ENCODE measurements around the gene COX4I1. TPM values are rescaled to one million over a fixed set of nuclear protein-coding genes. Genes with fewer than 3 reads are reported as not detected.

The COX4I1 gene
- total RNA-seq, 1 experiment from 2014 or later, result 554 TPM

GRCh38 chr16:85789773-85790172, 9.7 kb upstream of the COX4I1 start:
- Histone ChIP-seq H3K36me3 (ENCODE audit: insufficient read depth, low read length, poor library complexity, severe bottlenecking) (peaks cover 32% of the 10 kb centered on the region), H3K4me1 (ENCODE audit: insufficient read depth, low read length, poor library complexity, severe bottlenecking) (no peaks in the 10 kb centered on the region), H3K4me3 (ENCODE audit: low read depth, low read length, poor library complexity, severe bottlenecking) (no peak overlapping the region), H3K27ac (ENCODE audit: low read depth, low read length, poor library complexity, severe bottlenecking) (no peak overlapping the region), H3K27me3 (replicated peaks; ENCODE audit: insufficient read depth, low read depth, low read length, poor library complexity) (no peaks in the 10 kb centered on the region), H3K9me3 (ENCODE audit: low read depth, low read length, poor library complexity, severe bottlenecking) (no peaks in the 10 kb centered on the region)
- POLR2A ChIA-PET (ENCODE audit: low non-redundant PET), result interaction anchor here (0.7 kb wide), 1 partner anchor 835 kb away, joined by 4 read pairs; no protein-coding TSS in a partner anchor
- intact Hi-C loops (cut with micrococcal nuclease; ENCODE audit: unreplicated experiment), result no loop called here
- CTCF ChIA-PET, result no interaction called here
- BruUV-seq (replicated peaks), result no TSS peak
- no peak for DNase-seq (ENCODE audit: low spot score)
- no peak for TF ChIP-seq EZH2 (IDR thresholded peaks at IDR 0.05; ENCODE audit: borderline replicate concordance, low read depth, low read length, poor library complexity, severe bottlenecking)
- TF ChIP-seq CTCF (conservative IDR thresholded peaks at IDR 0.05; ENCODE audit: low read depth, low read length), result no peak

- BruUV-seq (replicated peaks), result no TSS peak
- Histone ChIP-seq H3K36me3 (ENCODE audit: insufficient read depth, low read length, poor library complexity, severe bottlenecking) (peaks cover 37% of the 10 kb centered on the region), H3K4me3 (ENCODE audit: low read depth, low read length, poor library complexity, severe bottlenecking) (no peak overlapping the region), H3K27me3 (replicated peaks; ENCODE audit: insufficient read depth, low read depth, low read length, poor library complexity) (no peaks in the 10 kb centered on the region), H3K4me1 (ENCODE audit: insufficient read depth, low read length, poor library complexity, severe bottlenecking) (peaks cover 9% of the 10 kb centered on the region), H3K9me3 (ENCODE audit: low read depth, low read length, poor library complexity, severe bottlenecking) (no peaks in the 10 kb centered on the region), H3K27ac (ENCODE audit: low read depth, low read length, poor library complexity, severe bottlenecking) (no peak overlapping the region)
- POLR2A ChIA-PET (ENCODE audit: low non-redundant PET), result no interaction called here
- no peak for TF ChIP-seq CTCF (conservative IDR thresholded peaks at IDR 0.05; ENCODE audit: low read depth, low read length)
- no peak for TF ChIP-seq EZH2 (IDR thresholded peaks at IDR 0.05; ENCODE audit: borderline replicate concordance, low read depth, low read length, poor library complexity, severe bottlenecking)
- CTCF ChIA-PET, result no interaction called here
- intact Hi-C loops (cut with micrococcal nuclease; ENCODE audit: unreplicated experiment), result no loop called here
- DNase-seq (ENCODE audit: low spot score), result no peak
Observed at GRCh38 chr16:85793662-85794298, 5.7 kb upstream of the COX4I1 start.

- DNase-seq (ENCODE audit: low spot score), result no peak
- Histone ChIP-seq H3K27ac (ENCODE audit: low read depth, low read length, poor library complexity, severe bottlenecking) (no peak overlapping the region), H3K27me3 (replicated peaks; ENCODE audit: insufficient read depth, low read depth, low read length, poor library complexity) (no peaks in the 10 kb centered on the region), H3K4me1 (ENCODE audit: insufficient read depth, low read length, poor library complexity, severe bottlenecking) (peaks cover 9% of the 10 kb centered on the region), H3K9me3 (ENCODE audit: low read depth, low read length, poor library complexity, severe bottlenecking) (no peaks in the 10 kb centered on the region), H3K36me3 (ENCODE audit: insufficient read depth, low read length, poor library complexity, severe bottlenecking) (peaks cover 37% of the 10 kb centered on the region), H3K4me3 (ENCODE audit: low read depth, low read length, poor library complexity, severe bottlenecking) (no peak overlapping the region)
- ChIA-PET POLR2A (ENCODE audit: low non-redundant PET) (no interaction called here), CTCF (no interaction called here)
- intact Hi-C loops (cut with micrococcal nuclease; ENCODE audit: unreplicated experiment), result no loop called here
- BruUV-seq (replicated peaks), result no TSS peak
- TF ChIP-seq CTCF (conservative IDR thresholded peaks at IDR 0.05; ENCODE audit: low read depth, low read length) (no peak), EZH2 (IDR thresholded peaks at IDR 0.05; ENCODE audit: borderline replicate concordance, low read depth, low read length, poor library complexity, severe bottlenecking) (no peak)
Observed at GRCh38 chr16:85794696-85795095, 4.8 kb upstream of the COX4I1 start.

Measured in A673 (cell line).